C4-2B (cell line): ENCODE results near the gene NEUROD1.

ENCODE experiments used
- ZFX ChIP-seq: fragments of 450-650 bp; IDR thresholded peaks from 2 replicates; pipeline ENCODE4 v1.6.1; 2017
- TF ChIP-seq, protein P1 (sequence below): fragments of 450-650 bp; conservative IDR thresholded peaks from 2 replicates; pipeline ENCODE4 v1.5.1; 2017; ENCODE audit warnings: mild to moderate bottlenecking

DNA sequence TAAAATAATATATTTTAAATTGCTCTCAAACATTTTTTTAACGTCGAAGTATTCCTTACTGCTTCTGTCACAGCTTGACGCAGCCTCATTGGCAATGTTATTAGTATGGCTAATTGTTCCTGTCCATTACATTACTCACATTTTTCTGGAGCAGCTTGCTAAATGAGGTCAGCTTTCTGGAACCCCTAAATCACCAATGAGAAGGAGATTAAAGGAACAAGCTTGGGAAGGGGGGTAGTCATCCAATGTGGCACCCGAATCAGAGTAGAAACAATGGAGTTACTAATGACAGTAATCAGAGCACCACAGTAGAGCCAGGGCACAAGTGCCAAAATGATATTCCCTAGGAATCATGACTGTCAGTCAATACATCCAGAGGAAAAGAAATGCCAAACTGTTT lies 5.1 kb downstream of the NEUROD1 start:
- TF ChIP-seq, protein P1, sequence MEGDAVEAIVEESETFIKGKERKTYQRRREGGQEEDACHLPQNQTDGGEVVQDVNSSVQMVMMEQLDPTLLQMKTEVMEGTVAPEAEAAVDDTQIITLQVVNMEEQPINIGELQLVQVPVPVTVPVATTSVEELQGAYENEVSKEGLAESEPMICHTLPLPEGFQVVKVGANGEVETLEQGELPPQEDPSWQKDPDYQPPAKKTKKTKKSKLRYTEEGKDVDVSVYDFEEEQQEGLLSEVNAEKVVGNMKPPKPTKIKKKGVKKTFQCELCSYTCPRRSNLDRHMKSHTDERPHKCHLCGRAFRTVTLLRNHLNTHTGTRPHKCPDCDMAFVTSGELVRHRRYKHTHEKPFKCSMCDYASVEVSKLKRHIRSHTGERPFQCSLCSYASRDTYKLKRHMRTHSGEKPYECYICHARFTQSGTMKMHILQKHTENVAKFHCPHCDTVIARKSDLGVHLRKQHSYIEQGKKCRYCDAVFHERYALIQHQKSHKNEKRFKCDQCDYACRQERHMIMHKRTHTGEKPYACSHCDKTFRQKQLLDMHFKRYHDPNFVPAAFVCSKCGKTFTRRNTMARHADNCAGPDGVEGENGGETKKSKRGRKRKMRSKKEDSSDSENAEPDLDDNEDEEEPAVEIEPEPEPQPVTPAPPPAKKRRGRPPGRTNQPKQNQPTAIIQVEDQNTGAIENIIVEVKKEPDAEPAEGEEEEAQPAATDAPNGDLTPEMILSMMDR: no peak
- TF ChIP-seq ZFX: no peak
